Neuronal stem cell (in vitro differentiated cells): ENCODE measurements around the gene MSANTD7.

Source experiments
- DNase-seq: peaks from one replicate; pipeline ENCODE4 v3.0.0-alpha.2; 2013; ENCODE audit warnings: low spot score
- H2AFZ ChIP-seq: one replicate; pipeline ENCODE4 v1.6.1; 2013; ENCODE audit warnings: mild to moderate bottlenecking, low read length, inconsistent platforms
- H2AK5ac ChIP-seq: 2 replicates; pipeline ENCODE4 v1.6.1; 2013; ENCODE audit warnings: low read depth, mild to moderate bottlenecking, inconsistent platforms, low read length, moderate library complexity, mixed read lengths
- H2BK120ac ChIP-seq: 2 replicates; pipeline ENCODE4 v1.6.1; 2013; ENCODE audit warnings: low read depth, mild to moderate bottlenecking, inconsistent platforms, low read length, moderate library complexity, mixed read lengths
- H2BK12ac ChIP-seq: one replicate; pipeline ENCODE4 v1.6.1; 2013; ENCODE audit warnings: low read length, inconsistent platforms
- H2BK15ac ChIP-seq: 2 replicates; pipeline ENCODE4 v1.6.1; 2013; ENCODE audit warnings: mild to moderate bottlenecking, low read length, inconsistent platforms, mixed read lengths
- H2BK5ac ChIP-seq: one replicate; pipeline ENCODE4 v1.6.1; 2013; ENCODE audit warnings: inconsistent platforms, mild to moderate bottlenecking, low read length, moderate library complexity
- H3K14ac ChIP-seq: one replicate; pipeline ENCODE4 v1.6.1; 2013; ENCODE audit warnings: low read length, inconsistent platforms
- H3K18ac ChIP-seq: 2 replicates; pipeline ENCODE4 v1.6.1; 2013; ENCODE audit warnings: low read length, inconsistent platforms
- H3K23ac ChIP-seq: 2 replicates; pipeline ENCODE4 v1.6.1; 2013; ENCODE audit warnings: low read depth, mild to moderate bottlenecking, mixed read lengths, low read length, inconsistent platforms; ENCODE audit not compliant: poor library complexity
- H3K27ac ChIP-seq: replicated peaks from 3 replicates; pipeline ENCODE4 v1.5.1; 2013; ENCODE audit warnings: low read length, inconsistent platforms
- H3K27me3 ChIP-seq, 3 experiments: 2 replicates each; pipeline ENCODE4 v1.6.1; 2013; ENCODE audit warnings: low read length in 3 of 3, mild to moderate bottlenecking in 2 of 3, inconsistent platforms in 1 of 3, low read depth in 1 of 3, mixed read lengths in 1 of 3, moderate library complexity in 1 of 3; ENCODE audit not compliant: control insufficient read depth in 3 of 3, insufficient read depth in 3 of 3
- H3K36me3 ChIP-seq, 2 donors: replicated peaks in 1 of 2; 2 replicates each; pipeline ENCODE4 v1.6.1; 2013; ENCODE audit warnings: low read length in 2 of 2; ENCODE audit not compliant: control insufficient read depth in 2 of 2, insufficient read depth in 2 of 2
- H3K4ac ChIP-seq: 2 replicates; pipeline ENCODE4 v1.6.1; 2013; ENCODE audit warnings: inconsistent platforms, mild to moderate bottlenecking, low read length, moderate library complexity
- H3K4me1 ChIP-seq, 2 donors: 1 replicate in 1 of 2; 2 replicates in 1 of 2; pipeline ENCODE4 v1.6.1; 2013; ENCODE audit warnings: low read length in 2 of 2, low read depth in 1 of 2; ENCODE audit not compliant: control insufficient read depth in 2 of 2, insufficient read depth in 1 of 2
- H3K4me2 ChIP-seq: one replicate; pipeline ENCODE4 v1.6.1; 2013; ENCODE audit warnings: mild to moderate bottlenecking, low read length, inconsistent platforms; ENCODE audit not compliant: insufficient read depth, poor library complexity, severe bottlenecking
- H3K4me3 ChIP-seq, 2 donors: 2 replicates each; pipeline ENCODE4 v1.5.1; 2013; ENCODE audit warnings: low read length in 2 of 2, mild to moderate bottlenecking in 2 of 2, inconsistent platforms in 1 of 2, moderate library complexity in 1 of 2
- H3K79me1 ChIP-seq: one replicate; pipeline ENCODE4 v1.6.1; 2013; ENCODE audit warnings: low read depth, mild to moderate bottlenecking, inconsistent platforms, low read length, moderate library complexity
- H3K9ac ChIP-seq: one replicate; pipeline ENCODE4 v1.6.1; 2013; ENCODE audit warnings: mild to moderate bottlenecking, low read depth, low read length, inconsistent platforms; ENCODE audit not compliant: poor library complexity
- H3K9me3 ChIP-seq, 2 donors: replicated peaks in 1 of 2; 2 replicates each; pipeline versions ENCODE3 to v1.6.1; 2013; ENCODE audit warnings: low read length in 2 of 2, mild to moderate bottlenecking in 2 of 2, inconsistent platforms in 1 of 2, low read depth in 1 of 2, mixed read lengths in 1 of 2, moderate library complexity in 1 of 2; ENCODE audit not compliant: control insufficient read depth in 2 of 2, insufficient read depth in 1 of 2
- H4K8ac ChIP-seq: one replicate; pipeline ENCODE4 v1.6.1; 2013; ENCODE audit warnings: low read depth, mild to moderate bottlenecking, inconsistent platforms, low read length, moderate library complexity
- H4K91ac ChIP-seq: one replicate; pipeline ENCODE4 v1.6.1; 2013; ENCODE audit warnings: low read length, low read depth, mild to moderate bottlenecking, inconsistent platforms; ENCODE audit not compliant: poor library complexity
- WGBS, 2 donors: extraction: QIAGEN DNeasy Blood & Tissue Kit; methylation state at CpG; one replicate each; pipeline ENCODE4 v1.1.7; 2013; ENCODE audit warnings: missing lambda C conversion rate in 2 of 2, mixed read lengths in 1 of 2; ENCODE audit not compliant: insufficient read length in 2 of 2, insufficient replicate concordance in 1 of 2; ENCODE audit errors: extremely low coverage in 2 of 2; 5-methylcytosine and 5-hydroxymethylcytosine counted together

The MSANTD7 gene

GRCh38 chr10:14803827-14804226, 34.3 kb upstream of the MSANTD7 start:
- no peak overlapping the region for H4K8ac ChIP-seq
- H3K14ac ChIP-seq = no peak overlapping the region
- no peak overlapping the region for H2BK120ac ChIP-seq
- no peaks in the 10 kb centered on the region for H3K79me1 ChIP-seq
- no peak overlapping the region for H3K4me2 ChIP-seq
- H3K4me1 ChIP-seq = no peaks in the 10 kb centered on the region
- WGBS, 2 donors = no CpG with 5 or more reads among the region's 1 CpG
- H2BK15ac ChIP-seq = no peak overlapping the region
- H3K36me3 ChIP-seq = no peaks in the 10 kb centered on the region
- H3K4me3 ChIP-seq = no peak overlapping the region
- no peak overlapping the region for H2BK5ac ChIP-seq
- H3K18ac ChIP-seq = no peak overlapping the region
- H2AK5ac ChIP-seq = no peak overlapping the region
- peaks cover 0 to 6% (median 0%) of the 10 kb centered on the region in 3 experiments for H3K27me3 ChIP-seq
- no peak overlapping the region for H3K23ac ChIP-seq
- H4K91ac ChIP-seq = no peak overlapping the region
- no peak overlapping the region for H3K9ac ChIP-seq
- H2AFZ ChIP-seq = no peak overlapping the region
- H3K4ac ChIP-seq = no peak overlapping the region
- no peak for DNase-seq
- no peak overlapping the region for H3K27ac ChIP-seq
- H3K9me3 ChIP-seq = peaks cover 0 to 2% of the 10 kb centered on the region in 2 donors
- no peak overlapping the region for H2BK12ac ChIP-seq

GRCh38 chr10:14806318-14806717, 31.8 kb upstream of the MSANTD7 start:
- no peak overlapping the region for H3K18ac ChIP-seq
- H2BK5ac ChIP-seq = no peak overlapping the region
- no peak overlapping the region for H3K4ac ChIP-seq
- H2AK5ac ChIP-seq = no peak overlapping the region
- DNase-seq = no peak
- H3K14ac ChIP-seq = no peak overlapping the region
- no peaks in the 10 kb centered on the region for H3K36me3 ChIP-seq
- no peak overlapping the region for H3K4me3 ChIP-seq
- no peaks in the 10 kb centered on the region for H3K79me1 ChIP-seq
- no CpG with 5 or more reads among the region's 3 CpGs for WGBS, 2 donors
- peaks cover 0 to 6% (median 0%) of the 10 kb centered on the region in 3 experiments for H3K27me3 ChIP-seq
- no peak overlapping the region for H3K9ac ChIP-seq
- H2BK12ac ChIP-seq = no peak overlapping the region
- no peak overlapping the region for H3K27ac ChIP-seq
- no peak overlapping the region for H2AFZ ChIP-seq
- H3K9me3 ChIP-seq = peaks cover 0 to 2% of the 10 kb centered on the region in 2 donors
- H2BK120ac ChIP-seq = no peak overlapping the region
- H3K4me1 ChIP-seq = no peaks in the 10 kb centered on the region
- no peak overlapping the region for H3K23ac ChIP-seq
- H4K91ac ChIP-seq = no peak overlapping the region
- no peak overlapping the region for H3K4me2 ChIP-seq
- H2BK15ac ChIP-seq = no peak overlapping the region
- no peak overlapping the region for H4K8ac ChIP-seq

GRCh38 chr10:14810969-14811953, 26.8 kb upstream of the MSANTD7 start:
- H3K4me3 ChIP-seq = no peak overlapping the region
- no peak overlapping the region for H3K14ac ChIP-seq
- no peak overlapping the region for H2AFZ ChIP-seq
- DNase-seq = no peak
- peaks cover 0 to 3% (median 0%) of the 10 kb centered on the region in 3 experiments for H3K27me3 ChIP-seq
- H4K91ac ChIP-seq = no peak overlapping the region
- no peak overlapping the region for H2BK12ac ChIP-seq
- no peak overlapping the region for H4K8ac ChIP-seq
- H3K27ac ChIP-seq = no peak overlapping the region
- no peaks in the 10 kb centered on the region for H3K79me1 ChIP-seq
- H3K4me1 ChIP-seq = no peaks in the 10 kb centered on the region
- no CpG with 5 or more reads among the region's 9 CpGs for WGBS, 2 donors
- no peak overlapping the region for H2AK5ac ChIP-seq
- no peaks in the 10 kb centered on the region for H3K9me3 ChIP-seq
- no peak overlapping the region for H3K9ac ChIP-seq
- no peak overlapping the region for H3K18ac ChIP-seq
- H2BK15ac ChIP-seq = no peak overlapping the region
- H3K23ac ChIP-seq = no peak overlapping the region
- no peak overlapping the region for H3K4me2 ChIP-seq
- H2BK120ac ChIP-seq = no peak overlapping the region
- no peak overlapping the region for H3K4ac ChIP-seq
- no peaks in the 10 kb centered on the region for H3K36me3 ChIP-seq
- H2BK5ac ChIP-seq = no peak overlapping the region

GRCh38 chr10:14812271-14812670, 25.8 kb upstream of the MSANTD7 start:
- Histone ChIP-seq H3K9ac (no peak overlapping the region), H3K36me3 (no peaks in the 10 kb centered on the region), H3K4ac (no peak overlapping the region), H3K23ac (no peak overlapping the region), H2BK12ac (no peak overlapping the region), H3K4me1 (no peaks in the 10 kb centered on the region), H3K9me3 (no peaks in the 10 kb centered on the region), H3K79me1 (no peaks in the 10 kb centered on the region), H4K8ac (no peak overlapping the region), H2AFZ (peak overlapping the region; percentile 41), H3K4me3 (no peak overlapping the region), H3K18ac (no peak overlapping the region), H3K27ac (no peak overlapping the region), H2BK120ac (no peak overlapping the region), H2BK15ac (no peak overlapping the region), H3K4me2 (no peak overlapping the region), H3K14ac (no peak overlapping the region), H4K91ac (no peak overlapping the region), H2BK5ac (no peak overlapping the region), H2AK5ac (no peak overlapping the region), H3K27me3 (peaks cover 0 to 3% (median 0%) of the 10 kb centered on the region in 3 experiments)
- WGBS, 2 donors = no CpG with 5 or more reads among the region's 3 CpGs
- DNase-seq = no peak
